Fibroblast of mammary gland (primary cell): ENCODE data around the gene CD8A.
A peak's percentile ranks its signal among the peaks of the same experiment; 100 is the strongest.
"Not testable (repeated sequence)": the region's sequence is repeated elsewhere in the genome, so short reads cannot be mapped to it uniquely, and the experiment has no call there.

Experiments used
- DNase-seq: peaks from one replicate; pipeline ENCODE4 v3.0.0-alpha.2; 2010; ENCODE audit warnings: low read depth
- H3K4me3 ChIP-seq: 2 replicates; pipeline ENCODE4 v1.5.1; 2011; ENCODE audit warnings: low read depth, mild to moderate bottlenecking, low read length, moderate library complexity; ENCODE audit not compliant: control insufficient read depth
- TF ChIP-seq, protein P1 (sequence below): conservative IDR thresholded peaks from 2 replicates; pipeline ENCODE4 v1.5.1; 2011; ENCODE audit warnings: low read depth, low read length, inconsistent platforms; ENCODE audit not compliant: control insufficient read depth, insufficient read depth

The CD8A gene

DNA sequence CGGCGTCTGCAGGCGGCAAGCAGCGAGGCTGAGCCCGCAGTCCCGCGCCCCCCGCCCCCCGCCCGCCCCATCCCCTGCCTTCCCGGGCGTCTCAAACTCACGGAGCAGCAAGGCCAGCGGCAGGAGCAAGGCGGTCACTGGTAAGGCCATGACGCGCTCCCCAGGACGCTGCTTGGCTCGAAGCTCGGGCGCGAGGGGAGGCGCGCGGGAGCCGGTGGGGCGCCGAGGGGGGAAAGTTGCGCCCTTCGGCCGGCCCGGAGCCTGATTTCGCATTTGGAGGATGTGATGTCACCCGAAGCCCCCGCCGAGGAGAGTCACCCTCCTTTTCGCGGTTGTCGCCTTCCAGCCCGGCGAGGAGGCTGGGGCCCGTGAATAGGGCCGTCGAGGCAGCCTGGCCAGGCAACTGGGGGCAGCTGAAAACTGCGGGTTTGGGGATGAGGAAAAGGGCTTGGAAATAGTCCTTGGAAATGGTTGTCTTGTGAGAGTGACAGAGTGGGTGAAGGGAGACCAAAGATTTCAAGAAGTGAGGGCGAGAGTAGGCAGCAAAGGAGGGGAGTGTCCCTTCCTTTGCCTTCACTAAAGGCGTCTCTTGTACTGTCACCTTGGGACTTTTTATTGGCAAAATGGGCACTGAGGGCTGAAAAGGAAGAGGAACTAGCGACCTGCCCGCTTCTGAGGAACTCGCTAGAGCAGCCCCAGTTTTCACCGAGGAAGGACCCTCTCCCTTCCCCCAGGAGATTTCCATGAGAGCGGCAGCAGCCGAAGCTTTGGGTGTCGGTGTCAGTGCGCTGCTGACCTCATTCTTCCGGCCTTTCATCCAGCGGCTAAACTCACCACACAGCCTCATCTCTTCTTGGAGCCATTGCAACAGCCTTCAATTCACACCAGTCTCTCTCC is at the start of gene CD8A:
Gene CD8A, minus strand, starts transcription at position 238 of the 897 bp plus-strand sequence. Its CDS starts 88 bp downstream, at position 150.
- no peak within 1 kb of the TSS for H3K4me3 ChIP-seq
- TF ChIP-seq, protein P1, sequence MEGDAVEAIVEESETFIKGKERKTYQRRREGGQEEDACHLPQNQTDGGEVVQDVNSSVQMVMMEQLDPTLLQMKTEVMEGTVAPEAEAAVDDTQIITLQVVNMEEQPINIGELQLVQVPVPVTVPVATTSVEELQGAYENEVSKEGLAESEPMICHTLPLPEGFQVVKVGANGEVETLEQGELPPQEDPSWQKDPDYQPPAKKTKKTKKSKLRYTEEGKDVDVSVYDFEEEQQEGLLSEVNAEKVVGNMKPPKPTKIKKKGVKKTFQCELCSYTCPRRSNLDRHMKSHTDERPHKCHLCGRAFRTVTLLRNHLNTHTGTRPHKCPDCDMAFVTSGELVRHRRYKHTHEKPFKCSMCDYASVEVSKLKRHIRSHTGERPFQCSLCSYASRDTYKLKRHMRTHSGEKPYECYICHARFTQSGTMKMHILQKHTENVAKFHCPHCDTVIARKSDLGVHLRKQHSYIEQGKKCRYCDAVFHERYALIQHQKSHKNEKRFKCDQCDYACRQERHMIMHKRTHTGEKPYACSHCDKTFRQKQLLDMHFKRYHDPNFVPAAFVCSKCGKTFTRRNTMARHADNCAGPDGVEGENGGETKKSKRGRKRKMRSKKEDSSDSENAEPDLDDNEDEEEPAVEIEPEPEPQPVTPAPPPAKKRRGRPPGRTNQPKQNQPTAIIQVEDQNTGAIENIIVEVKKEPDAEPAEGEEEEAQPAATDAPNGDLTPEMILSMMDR, result no peak
- DNase-seq, result peak; percentile 30

DNA sequence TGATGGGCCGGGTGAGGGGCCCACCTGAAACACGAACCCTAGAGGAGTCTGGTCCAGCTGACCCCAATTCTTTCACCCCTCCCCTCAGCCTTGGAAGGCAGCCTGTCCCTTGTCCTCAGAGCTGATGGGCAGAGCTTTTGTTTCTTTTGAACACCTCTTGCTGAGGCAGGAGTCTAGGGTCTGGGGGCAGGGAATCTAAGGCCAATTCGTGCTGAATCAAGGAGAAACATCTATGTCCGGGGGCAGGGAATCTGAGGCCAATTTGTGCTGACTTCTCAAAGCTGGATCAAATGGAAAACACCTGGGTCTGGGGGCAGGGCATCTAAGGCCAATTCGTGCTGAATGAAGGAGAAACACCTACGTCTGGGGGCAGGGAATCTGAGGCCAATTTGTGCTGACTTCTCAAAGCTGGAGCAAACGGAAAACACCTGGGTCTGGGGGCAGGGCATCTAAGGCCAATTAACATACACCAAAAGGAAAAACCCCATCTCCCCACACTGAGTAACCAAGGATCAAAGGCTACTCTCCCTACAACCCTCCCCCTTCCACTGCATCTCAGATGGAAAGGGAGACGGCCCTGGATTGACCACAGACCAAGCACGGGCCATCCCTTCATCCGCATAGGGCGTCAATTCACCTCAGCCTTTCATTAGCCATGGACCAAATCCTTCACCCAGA is 49.3 kb upstream of the CD8A start:
- H3K4me3 ChIP-seq, DNase-seq: not testable (repeated sequence)

DNA sequence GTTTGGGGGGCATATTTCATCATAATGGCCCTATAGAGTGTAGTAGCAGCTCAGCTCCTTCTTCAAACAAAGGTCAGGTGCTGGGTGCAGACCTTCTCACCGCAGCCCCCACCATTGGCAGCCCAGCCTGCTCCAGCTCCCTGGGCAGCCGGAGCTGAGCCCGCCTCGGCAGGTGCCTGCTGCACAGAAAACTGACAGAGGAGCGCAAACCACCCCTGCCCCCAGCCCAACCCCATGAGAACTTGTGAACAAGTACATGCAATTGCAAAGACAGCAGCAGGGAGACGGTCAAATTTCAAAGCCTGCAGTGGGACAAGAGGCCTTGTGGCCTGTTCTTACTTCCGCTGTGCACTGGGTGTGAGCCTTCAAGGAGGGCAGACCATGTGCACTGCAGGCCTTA is 48.7 kb upstream of the CD8A start:
- not testable (repeated sequence) for H3K4me3 ChIP-seq, DNase-seq

DNA sequence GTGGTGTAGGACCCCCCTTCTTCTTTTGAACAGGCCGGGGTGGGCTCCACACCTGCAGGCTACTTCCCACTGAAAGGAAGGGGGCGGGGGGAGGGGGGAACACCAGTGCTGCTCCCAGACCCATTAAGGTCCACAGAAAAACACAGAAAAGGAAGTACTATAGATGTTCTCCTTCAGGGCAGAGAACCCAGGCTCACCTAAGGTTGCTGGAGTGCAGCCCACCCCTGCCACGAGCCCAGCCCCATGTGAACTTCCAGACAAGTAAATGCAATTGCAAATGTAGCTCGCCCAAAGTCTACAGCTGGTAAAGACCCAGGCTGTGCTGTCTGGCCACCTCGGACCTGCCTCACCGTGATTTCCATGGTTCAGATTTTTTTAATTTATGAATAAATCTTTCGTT is 47.0 kb upstream of the CD8A start:
- H3K4me3 ChIP-seq, DNase-seq: not testable (repeated sequence)

DNA sequence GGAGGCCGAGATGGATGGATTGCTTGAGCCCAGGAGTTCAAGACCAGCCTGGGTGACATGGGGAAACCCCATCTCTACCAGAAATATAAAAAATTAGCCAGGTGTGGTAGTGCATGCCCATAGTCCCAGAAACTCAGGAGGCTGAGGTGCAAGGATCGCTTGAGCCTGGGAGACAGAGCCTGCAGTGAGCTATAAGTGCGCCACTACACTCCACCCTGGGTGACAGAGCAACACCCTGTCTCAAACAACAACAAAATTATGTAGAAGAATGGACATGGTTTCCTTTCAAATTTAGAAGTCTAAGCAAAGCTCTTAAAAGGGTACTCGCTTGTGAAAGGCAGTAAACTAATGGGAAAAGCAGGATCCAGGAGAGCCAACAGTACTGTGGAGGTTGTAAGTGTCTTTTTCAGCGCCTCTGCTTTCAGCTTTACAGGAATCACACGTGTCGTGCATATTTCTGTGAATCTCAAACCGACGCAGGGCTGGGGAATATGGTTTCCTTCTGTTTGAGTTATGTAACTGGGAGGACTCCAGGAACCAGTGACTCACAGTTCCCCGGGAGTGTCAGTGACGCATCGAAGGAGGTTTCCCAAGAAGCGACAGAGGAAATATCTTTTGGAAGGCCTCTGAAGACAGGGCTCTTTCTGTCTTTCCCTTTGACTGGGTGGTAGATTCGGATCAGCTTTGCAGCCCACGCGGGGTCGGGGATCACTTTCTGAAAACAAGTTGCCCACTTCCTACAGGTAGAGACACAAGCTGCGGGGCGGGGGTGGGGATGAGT is 46.4 kb upstream of the CD8A start:
- H3K4me3 ChIP-seq, result not testable (repeated sequence)
- DNase-seq, result peak; percentile 89

DNA sequence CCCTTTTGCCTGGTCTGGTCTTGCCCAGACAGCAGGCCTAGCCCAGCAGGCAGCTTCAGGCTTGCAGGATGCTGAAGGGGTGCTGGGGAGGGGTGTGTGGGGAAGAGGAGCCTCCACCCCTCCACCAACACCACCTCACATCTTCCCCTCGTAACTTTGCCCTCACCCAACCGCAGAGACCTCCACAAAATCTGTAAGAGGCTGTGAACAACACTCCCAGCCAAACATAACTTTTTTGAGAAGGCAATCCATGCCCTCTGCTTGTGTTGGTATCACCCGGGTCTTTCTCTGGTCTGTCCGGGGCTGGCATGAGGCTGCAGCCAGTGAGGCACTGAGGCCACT is 44.8 kb upstream of the CD8A start:
- not testable (repeated sequence) for H3K4me3 ChIP-seq, DNase-seq

DNA sequence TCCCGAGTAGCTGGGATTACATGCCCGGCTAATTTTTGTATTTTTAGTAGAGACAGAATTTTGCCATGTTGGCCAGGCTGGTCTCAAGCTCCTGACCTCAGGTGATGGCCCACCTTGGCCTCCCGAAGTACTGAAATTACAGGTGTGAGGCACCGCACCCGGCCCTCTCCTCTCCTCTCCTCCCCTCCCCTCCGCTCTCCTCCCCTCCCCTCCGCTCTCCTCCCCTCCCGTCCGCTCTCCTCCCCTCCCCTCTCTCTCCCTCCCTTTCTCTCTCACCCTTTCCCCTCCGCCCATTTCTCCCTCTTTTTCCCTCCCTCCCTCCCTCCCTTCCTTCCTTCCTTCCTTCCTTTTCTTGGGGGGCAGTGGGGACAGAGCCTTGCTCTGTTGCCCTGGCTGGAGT is 42.6 kb upstream of the CD8A start:
- no peak overlapping the region for H3K4me3 ChIP-seq
- no peak for DNase-seq
- TF ChIP-seq, protein P1, result no peak

DNA sequence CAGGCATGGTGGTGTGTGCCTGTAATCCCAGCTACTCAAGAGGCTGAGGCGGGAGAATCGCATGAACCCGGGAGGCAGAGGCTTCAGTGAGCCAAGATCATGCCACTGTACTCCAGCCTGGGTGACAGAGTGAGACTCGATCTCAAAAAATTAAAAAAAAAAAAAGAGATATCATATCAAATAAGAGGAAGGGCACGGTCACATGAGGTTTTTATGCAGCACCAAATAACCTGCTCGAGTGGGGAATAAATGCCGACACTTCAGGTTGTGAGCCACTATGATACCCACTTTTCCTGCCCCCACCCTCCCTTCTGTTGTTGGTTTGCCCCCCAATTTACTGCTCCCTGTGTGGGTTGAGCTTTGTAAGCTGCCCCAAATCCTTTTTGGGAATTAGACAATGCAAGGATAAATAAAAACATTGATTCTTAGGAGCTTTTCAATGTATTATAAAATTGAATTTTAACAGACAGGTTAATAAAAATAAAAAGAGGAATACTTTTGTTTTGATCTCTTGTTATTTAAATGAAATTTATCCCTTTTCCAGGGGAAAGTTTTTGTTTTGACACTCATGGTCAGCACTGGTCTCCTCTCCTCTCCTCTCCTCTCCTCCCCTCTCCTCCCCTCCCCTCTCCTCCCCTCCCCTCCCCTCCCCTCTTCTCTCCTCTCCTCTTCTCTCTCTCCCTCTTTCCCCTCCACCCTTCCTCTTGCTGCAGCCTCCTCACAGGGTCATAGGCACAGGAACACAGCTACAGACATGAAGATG is 41.8 kb upstream of the CD8A start:
- DNase-seq, result no peak
- TF ChIP-seq, protein P1, result no peak
- no peak overlapping the region for H3K4me3 ChIP-seq

DNA sequence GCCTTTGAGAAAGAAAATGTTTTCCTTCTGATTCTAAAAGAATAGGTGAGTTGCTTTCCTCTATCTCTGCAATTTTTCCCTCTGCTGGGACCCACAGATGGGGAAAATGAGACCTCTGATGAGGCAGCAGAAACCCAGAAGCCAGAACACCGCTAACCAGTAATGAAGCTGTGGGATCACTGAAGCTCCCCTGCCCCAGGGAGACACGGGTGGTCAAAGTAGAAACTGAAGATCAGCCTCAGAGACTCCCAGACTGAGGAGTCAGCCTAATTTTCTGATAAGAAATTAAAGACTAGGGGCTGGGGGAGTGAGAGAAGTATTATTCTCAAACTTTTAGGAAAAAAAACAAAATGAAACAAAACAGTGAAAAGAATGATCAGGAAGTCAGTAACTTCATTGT is 40.8 kb upstream of the CD8A start:
- TF ChIP-seq, protein P1, result no peak
- DNase-seq, result no peak
- no peak overlapping the region for H3K4me3 ChIP-seq
